Body of pancreas (tissue), 4 donors: ENCODE results near the gene C6orf52.

ENCODE experiments used
- CTCF ChIP-seq, 7 experiments: fragments of 450-650 bp in 4 of 7; fragments of 200-600 bp in 3 of 7; sonication (generic) in 3 of 7; IDR thresholded peaks; one replicate each; pipeline ENCODE4 v1.5.1; 2016 to 2019; ENCODE audit warnings: antibody characterized with exemption in 7 of 7
- POLR2A ChIP-seq, 3 donors: fragments of 450-650 bp; IDR thresholded peaks; one replicate each; pipeline ENCODE4 v1.6.1; 2016; ENCODE audit warnings: antibody characterized with exemption in 3 of 3, mild to moderate bottlenecking in 2 of 3

- TF ChIP-seq CTCF (IDR thresholded peaks at IDR 0.05) (no peak), POLR2A (IDR thresholded peaks at IDR 0.05) (no peak)
Observed at GRCh38 chr6:10713962-10714361, 19.5 kb upstream of the C6orf52 start.
